HepG2 (cell line): ENCODE data around the gene ANKRD40. TPM values are rescaled to one million over a fixed set of nuclear protein-coding genes. Genes with fewer than 3 reads are reported as not detected.

Experiments used
- ATF7 ChIP-seq, 2 experiments: fragments of 450-650 bp in 1 of 2; sonication (generic) in 1 of 2; formaldehyde crosslinking in 1 of 2; IDR thresholded peaks; 2 replicates each; pipeline versions ENCODE4 v1.4.0 to v1.6.1; 2016 to 2020; ENCODE audit warnings: antibody characterized with exemption in 1 of 2, mild to moderate bottlenecking in 1 of 2, missing genetic modification reagents in 1 of 2
- CAMTA2 ChIP-seq: sonication (generic); formaldehyde crosslinking; IDR thresholded peaks from 2 replicates; pipeline ENCODE4 v1.4.0; 2020; ENCODE audit warnings: mild to moderate bottlenecking, missing genetic modification reagents, borderline replicate concordance
- CERS6 ChIP-seq: sonication (generic); formaldehyde crosslinking; IDR thresholded peaks from 2 replicates; pipeline ENCODE4 v1.5.0; 2020; ENCODE audit warnings: missing genetic modification reagents
- GRHL1 ChIP-seq: sonication (generic); formaldehyde crosslinking; conservative IDR thresholded peaks from 2 replicates; pipeline ENCODE4 v1.8.0; 2022; ENCODE audit warnings: missing genetic modification reagents
- HES4 ChIP-seq: sonication (generic); formaldehyde crosslinking; IDR thresholded peaks from 2 replicates; pipeline ENCODE4 v1.9.0; 2021; ENCODE audit warnings: mild to moderate bottlenecking, missing genetic modification reagents, borderline replicate concordance
- HNRNPUL1 ChIP-seq: fragments of 200-400 bp; formaldehyde crosslinking; IDR thresholded peaks from 2 replicates; pipeline ENCODE4 v1.6.1; 2017; ENCODE audit warnings: low read depth, mild to moderate bottlenecking, low read length, moderate library complexity
- HOXA9 ChIP-seq: sonication (generic); formaldehyde crosslinking; IDR thresholded peaks from 2 replicates; pipeline ENCODE4 v1.8.1; 2022; ENCODE audit warnings: missing genetic modification reagents, mild to moderate bottlenecking, moderate library complexity, borderline replicate concordance
- KDM2A ChIP-seq: sonication (generic); formaldehyde crosslinking; IDR thresholded peaks from 2 replicates; pipeline ENCODE4 v1.4.0; 2020; ENCODE audit warnings: low read depth, missing genetic modification reagents, borderline replicate concordance
- KDM4B ChIP-seq: sonication (generic); formaldehyde crosslinking; IDR thresholded peaks from 2 replicates; pipeline ENCODE4 v1.4.0; 2020; ENCODE audit warnings: missing genetic modification reagents
- MEIS2 ChIP-seq: sonication (generic); formaldehyde crosslinking; IDR thresholded peaks from 2 replicates; pipeline ENCODE4 v1.9.0; 2021; ENCODE audit warnings: mild to moderate bottlenecking, missing genetic modification reagents
- MXD1 ChIP-seq: sonication (generic); formaldehyde crosslinking; IDR thresholded peaks from 2 replicates; pipeline ENCODE4 v1.4.0; 2020; ENCODE audit warnings: mild to moderate bottlenecking, missing genetic modification reagents
- POGK ChIP-seq: sonication (generic); formaldehyde crosslinking; conservative IDR thresholded peaks from 2 replicates; pipeline ENCODE4 v1.8.0; 2022; ENCODE audit warnings: mild to moderate bottlenecking, moderate library complexity, missing genetic modification reagents
- TAF15 ChIP-seq: fragments of 200-400 bp; formaldehyde crosslinking; IDR thresholded peaks from one replicate; pipeline ENCODE4 v1.6.1; 2018; ENCODE audit warnings: mild to moderate bottlenecking, low read depth, low read length; ENCODE audit not compliant: poor library complexity, severe bottlenecking
- TBP ChIP-seq: sonication (generic); formaldehyde crosslinking; IDR thresholded peaks from 2 replicates; pipeline ENCODE4 v1.5.0; 2020; ENCODE audit warnings: missing genetic modification reagents
- ZFX ChIP-seq: sonication (generic); formaldehyde crosslinking; IDR thresholded peaks from 2 replicates; pipeline ENCODE4 v1.4.0; 2020; ENCODE audit warnings: mild to moderate bottlenecking, low read depth, missing genetic modification reagents, moderate library complexity
- ZNF563 ChIP-seq: sonication (generic); formaldehyde crosslinking; IDR thresholded peaks from 2 replicates; pipeline ENCODE4 v1.8.0; 2022; ENCODE audit warnings: mild to moderate bottlenecking, moderate library complexity, missing genetic modification reagents
- ZXDC ChIP-seq: sonication (generic); formaldehyde crosslinking; IDR thresholded peaks from 2 replicates; pipeline ENCODE4 v1.5.0; 2020; ENCODE audit warnings: mild to moderate bottlenecking, missing genetic modification reagents
- polyA plus RNA-seq, 8 experiments: library from polyadenylated mRNA; depleted of rRNA in 3 of 8; stranded (reverse) in 7 of 8; unstranded in 1 of 8; fragments of >200 nt; fragmentation: Illumina TruSeq in 4 of 8; extraction: Trizol in 4 of 8; gene quantifications; 2 replicates each; pipeline versions ENCODE4 v1.2.1 to v1.2.3, GENCODE V29; 2011 to 2016; ENCODE audit warnings: low read depth in 4 of 8, missing spikeins in 1 of 8, mixed read lengths in 1 of 8; ENCODE audit not compliant: insufficient read depth in 1 of 8
- total RNA-seq, 5 experiments: library from RNA; depleted of rRNA; stranded (reverse); fragments of >200 nt; fragmentation: Illumina TruSeq; extraction: Trizol; gene quantifications; 2 replicates each; pipeline ENCODE4 v1.2.3, GENCODE V29; 2016; ENCODE audit warnings: low read depth in 1 of 5

ANKRD40 gene
- total and polyA plus RNA-seq, 2 of the 13 experiments (the other 11 are each of a cell fraction or from before 2014, with no cell fraction given) = 35.0 to 46.4 TPM

- TF ChIP-seq GRHL1 (CRISPR knock-in tag) = no peak
- TF ChIP-seq TBP (CRISPR knock-in tag) = no peak
- TF ChIP-seq KDM2A = no peak
- no peak for TF ChIP-seq CAMTA2 (CRISPR knock-in tag)
- no peak for TF ChIP-seq ZFX
- TF ChIP-seq HOXA9 (CRISPR knock-in tag) = no peak
- TF ChIP-seq MEIS2 (CRISPR knock-in tag) = no peak
- no peak for TF ChIP-seq MXD1 (CRISPR knock-in tag)
- 0 out of 2 replicates have a peak, but pooled peaks have one; percentile 40 for TF ChIP-seq POGK (CRISPR knock-in tag)
- TF ChIP-seq KDM4B (CRISPR knock-in tag) = no peak
- TF ChIP-seq CERS6 (CRISPR knock-in tag) = no peak
- TF ChIP-seq HNRNPUL1 = no peak
- no peak for TF ChIP-seq ATF7 (IDR thresholded peaks at IDR 0.05)
- TF ChIP-seq ATF7 (CRISPR knock-in tag; IDR thresholded peaks at IDR 0.05) = peak; percentile 19; the same call in 1 of the 2 replicates
- no peak for TF ChIP-seq ZNF563 (CRISPR knock-in tag)
- TF ChIP-seq HES4 (CRISPR knock-in tag) = no peak
- TF ChIP-seq ZXDC (CRISPR knock-in tag) = peak; percentile 10; the same call in 1 of the 2 replicates
- TF ChIP-seq TAF15 = no peak
Measured at GRCh38 chr17:50683434-50684287, 24.1 kb downstream of the ANKRD40 start (continued).
